Mesenchymal stem cell (in vitro differentiated cells and primary cell): ENCODE results near the gene DENND5A.

ENCODE experiments used
- DNase-seq: peaks from one replicate; pipeline ENCODE4 v3.0.0-alpha.2; 2013
- H2AFZ ChIP-seq: one replicate; pipeline ENCODE4 v1.6.1; 2013; ENCODE audit warnings: low read depth, mild to moderate bottlenecking, control low read depth, inconsistent platforms, low read length, moderate library complexity
- H2AK5ac ChIP-seq: 2 replicates; pipeline ENCODE4 v1.6.1; 2013; ENCODE audit warnings: low read length, moderate library complexity, mild to moderate bottlenecking, inconsistent platforms; ENCODE audit not compliant: severe bottlenecking
- H2BK120ac ChIP-seq: one replicate; pipeline ENCODE4 v1.6.1; 2013; ENCODE audit warnings: low read depth, mild to moderate bottlenecking, inconsistent platforms, low read length, moderate library complexity
- H2BK12ac ChIP-seq, 2 experiments: one replicate each; pipeline ENCODE4 v1.6.1; 2013; ENCODE audit warnings: inconsistent platforms in 2 of 2, low read length in 2 of 2, mild to moderate bottlenecking in 2 of 2, moderate library complexity in 2 of 2, control low read depth in 1 of 2
- H2BK15ac ChIP-seq: one replicate; pipeline ENCODE4 v1.6.1; 2013; ENCODE audit warnings: mild to moderate bottlenecking, low read depth, inconsistent platforms; ENCODE audit not compliant: poor library complexity, severe bottlenecking
- H2BK5ac ChIP-seq: 2 replicates; pipeline ENCODE4 v1.6.1; 2013; ENCODE audit warnings: low read depth, mild to moderate bottlenecking, low read length, control low read depth, inconsistent platforms; ENCODE audit not compliant: poor library complexity, severe bottlenecking
- H3K14ac ChIP-seq, 2 experiments: one replicate each; pipeline ENCODE4 v1.6.1; 2013; ENCODE audit warnings: inconsistent platforms in 2 of 2, low read length in 2 of 2, control low read depth in 1 of 2, mild to moderate bottlenecking in 1 of 2, moderate library complexity in 1 of 2
- H3K18ac ChIP-seq, 2 experiments: one replicate each; pipeline ENCODE4 v1.6.1; 2013; ENCODE audit warnings: inconsistent platforms in 2 of 2, low read length in 2 of 2, control low read depth in 1 of 2, low read depth in 1 of 2, mild to moderate bottlenecking in 1 of 2
- H3K23ac ChIP-seq, 2 experiments: one replicate each; pipeline ENCODE4 v1.6.1; 2013; ENCODE audit warnings: inconsistent platforms in 2 of 2, low read length in 2 of 2, mild to moderate bottlenecking in 2 of 2, moderate library complexity in 2 of 2, control low read depth in 1 of 2
- H3K27ac ChIP-seq: 2 replicates; pipeline ENCODE4 v1.5.1; 2013; ENCODE audit warnings: mild to moderate bottlenecking, moderate library complexity, low read length, control low read depth, inconsistent platforms; ENCODE audit not compliant: poor library complexity, severe bottlenecking
- H3K27me3 ChIP-seq, 2 experiments: 2 replicates each; pipeline versions ENCODE4 v1.6.1 to v1.7.0; 2013; ENCODE audit warnings: low read length in 2 of 2, mild to moderate bottlenecking in 2 of 2, moderate library complexity in 2 of 2, control low read depth in 1 of 2, inconsistent platforms in 1 of 2; ENCODE audit not compliant: control insufficient read depth in 1 of 2, insufficient read depth in 1 of 2
- H3K36me3 ChIP-seq, 2 experiments: 2 replicates each; pipeline versions ENCODE4 v1.6.1 to v1.7.0; 2013; ENCODE audit warnings: low read length in 2 of 2, control low read depth in 1 of 2, inconsistent platforms in 1 of 2, low read depth in 1 of 2, mild to moderate bottlenecking in 1 of 2; ENCODE audit not compliant: insufficient read depth in 2 of 2, control insufficient read depth in 1 of 2
- H3K4ac ChIP-seq, 2 experiments: one replicate each; pipeline ENCODE4 v1.6.1; 2013; ENCODE audit warnings: inconsistent platforms in 2 of 2, low read length in 2 of 2, mild to moderate bottlenecking in 2 of 2, moderate library complexity in 2 of 2, control low read depth in 1 of 2, low read depth in 1 of 2
- H3K4me1 ChIP-seq: 2 replicates; pipeline ENCODE4 v1.6.1; 2013; ENCODE audit warnings: low read depth, low read length, control low read depth; ENCODE audit not compliant: control insufficient read depth, insufficient read depth
- H3K4me2 ChIP-seq: 2 replicates; pipeline ENCODE4 v1.6.1; 2013; ENCODE audit warnings: low read length, mild to moderate bottlenecking, inconsistent platforms; ENCODE audit not compliant: poor library complexity, severe bottlenecking
- H3K4me3 ChIP-seq, 2 experiments: 2 replicates each; pipeline versions ENCODE4 v1.5.1 to v1.7.0; 2013; ENCODE audit warnings: low read length in 2 of 2, mild to moderate bottlenecking in 2 of 2, control low read depth in 1 of 2, low read depth in 1 of 2; ENCODE audit not compliant: insufficient read depth in 1 of 2
- H3K79me1 ChIP-seq: replicated peaks from 2 replicates; pipeline ENCODE4 v1.6.1; 2013; ENCODE audit warnings: mild to moderate bottlenecking, control low read depth, low read length, inconsistent platforms; ENCODE audit not compliant: poor library complexity, severe bottlenecking
- H3K9ac ChIP-seq: 2 replicates; pipeline ENCODE4 v1.7.0; 2013; ENCODE audit warnings: mild to moderate bottlenecking, low read length, moderate library complexity
- H3K9me3 ChIP-seq: 2 replicates; pipeline ENCODE4 v1.7.0; 2013; ENCODE audit warnings: mild to moderate bottlenecking, low read length; ENCODE audit not compliant: control insufficient read depth
- H4K8ac ChIP-seq: one replicate; pipeline ENCODE4 v1.6.1; 2013; ENCODE audit warnings: inconsistent platforms, mild to moderate bottlenecking, low read length, moderate library complexity
- H4K91ac ChIP-seq: one replicate; pipeline ENCODE4 v1.6.1; 2013; ENCODE audit warnings: mild to moderate bottlenecking, low read length, inconsistent platforms
- WGBS: methylation state at CpG from one replicate; pipeline ENCODE4 v1.1.7; 2013; ENCODE audit warnings: mixed read lengths; 5-methylcytosine and 5-hydroxymethylcytosine counted together

DENND5A gene

DNA sequence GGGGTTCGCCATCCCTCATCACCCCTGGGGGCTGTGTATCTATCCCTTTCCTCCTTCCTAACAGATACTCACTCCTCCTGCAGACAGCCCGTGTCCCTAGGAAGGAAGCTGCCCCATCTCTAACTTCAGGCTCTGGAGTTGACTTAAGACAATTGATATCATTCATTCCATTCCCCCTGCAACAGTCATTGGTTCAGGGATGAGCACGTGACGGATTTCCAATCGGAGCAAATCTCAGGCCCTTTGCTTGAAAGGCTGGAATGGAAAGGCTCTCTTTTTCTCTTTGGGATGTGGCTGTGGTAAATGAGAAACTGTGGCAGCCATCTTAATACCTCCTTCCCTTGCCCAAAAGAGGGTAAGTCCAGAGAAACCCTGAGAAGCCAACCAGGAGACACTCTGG lies 168.7 kb downstream of the DENND5A start:
- no peak overlapping the region for H2BK15ac ChIP-seq
- H3K4me2 ChIP-seq = no peak overlapping the region
- H3K4me1 ChIP-seq = peaks cover 3% of the 10 kb centered on the region
- no peak overlapping the region for H4K8ac ChIP-seq
- H2BK12ac ChIP-seq = no peak overlapping the region
- H2BK120ac ChIP-seq = no peak overlapping the region
- no peak overlapping the region for H3K27ac ChIP-seq
- H3K18ac ChIP-seq = no peak overlapping the region
- H3K79me1 ChIP-seq = no peaks in the 10 kb centered on the region
- no peaks in the 10 kb centered on the region for H3K9me3 ChIP-seq
- DNase-seq = no peak
- H3K14ac ChIP-seq = no peak overlapping the region
- H3K9ac ChIP-seq = no peak overlapping the region
- whole genome bisulfite sequencing = 72% methylated on average over 2 of the region's 5 CpGs
- no peak overlapping the region for H2AFZ ChIP-seq
- no peak overlapping the region for H4K91ac ChIP-seq
- no peak overlapping the region for H3K23ac ChIP-seq
- H2AK5ac ChIP-seq = no peak overlapping the region
- H3K4ac ChIP-seq = no peak overlapping the region
- peaks cover 11 to 12% of the 10 kb centered on the region in 2 experiments for H3K27me3 ChIP-seq
- H3K36me3 ChIP-seq = peaks cover 0 to 7% of the 10 kb centered on the region in 2 experiments
- H3K4me3 ChIP-seq = no peak overlapping the region
- no peak overlapping the region for H2BK5ac ChIP-seq

DNA sequence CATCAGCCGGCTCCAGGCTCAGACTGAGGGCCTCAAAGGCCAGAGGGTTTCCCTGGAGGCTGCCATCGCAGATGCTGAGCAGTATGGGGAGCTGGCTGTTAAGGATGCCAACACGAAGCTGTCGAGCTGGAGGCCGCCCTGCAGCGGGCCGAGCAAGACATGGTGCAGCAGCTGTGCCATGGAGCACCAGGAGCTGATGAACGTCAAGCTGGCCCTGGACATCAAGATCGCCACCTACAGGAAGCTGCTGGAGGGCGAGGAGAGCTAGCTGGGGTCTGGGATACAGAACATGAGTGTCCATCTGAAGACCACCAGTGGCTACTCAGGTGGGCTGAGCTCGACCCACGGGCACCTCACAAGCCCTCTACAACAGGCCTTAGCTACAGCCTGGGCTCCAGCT lies 169.7 kb downstream of the DENND5A start:
- no peak overlapping the region for H3K14ac ChIP-seq
- no peak overlapping the region for H3K4me3 ChIP-seq
- no peaks in the 10 kb centered on the region for H3K79me1 ChIP-seq
- H3K9me3 ChIP-seq = no peaks in the 10 kb centered on the region
- H3K27ac ChIP-seq = no peak overlapping the region
- H2BK5ac ChIP-seq = no peak overlapping the region
- peaks cover 0 to 7% of the 10 kb centered on the region in 2 experiments for H3K36me3 ChIP-seq
- H3K27me3 ChIP-seq = peaks cover 15 to 16% of the 10 kb centered on the region in 2 experiments
- WGBS = 86% methylated on average over 12 of the region's 12 CpGs
- no peak overlapping the region for H3K9ac ChIP-seq
- H3K4me1 ChIP-seq = peaks cover 10% of the 10 kb centered on the region
- H3K18ac ChIP-seq = no peak overlapping the region
- no peak overlapping the region for H2BK15ac ChIP-seq
- no peak overlapping the region for H4K8ac ChIP-seq
- H3K4me2 ChIP-seq = no peak overlapping the region
- H2AFZ ChIP-seq = no peak overlapping the region
- H2BK12ac ChIP-seq = no peak overlapping the region
- H2AK5ac ChIP-seq = no peak overlapping the region
- H3K23ac ChIP-seq = no peak overlapping the region
- no peak overlapping the region for H3K4ac ChIP-seq
- H2BK120ac ChIP-seq = no peak overlapping the region
- no peak for DNase-seq
- no peak overlapping the region for H4K91ac ChIP-seq

DNA sequence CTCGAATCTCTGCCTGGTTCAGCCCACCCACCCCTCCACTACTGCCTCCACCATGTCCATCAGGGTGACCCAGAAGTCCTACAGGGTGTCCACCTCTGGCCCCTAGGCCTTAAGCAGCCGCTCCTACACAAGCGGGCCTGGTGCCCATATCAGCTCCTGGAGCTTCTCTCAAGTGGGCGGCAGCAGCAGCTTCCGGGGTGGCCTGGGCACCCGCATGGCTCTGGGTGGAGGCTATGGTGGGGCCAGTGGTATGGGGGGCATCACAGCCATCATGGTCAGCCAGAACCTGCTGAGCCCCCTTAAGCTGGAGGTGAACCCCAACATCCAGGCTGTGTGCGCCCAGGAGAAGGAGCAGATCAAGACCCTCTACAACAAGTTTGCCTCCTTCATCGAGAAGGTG lies 170.7 kb downstream of the DENND5A start:
- Histone ChIP-seq H3K9me3 (no peaks in the 10 kb centered on the region), H3K4me2 (no peak overlapping the region), H3K36me3 (peaks cover 0 to 7% of the 10 kb centered on the region in 2 experiments), H3K9ac (no peak overlapping the region), H3K27me3 (peaks cover 22 to 25% of the 10 kb centered on the region in 2 experiments), H3K27ac (no peak overlapping the region), H2BK12ac (no peak overlapping the region), H3K14ac (no peak overlapping the region), H2BK5ac (no peak overlapping the region), H3K23ac (no peak overlapping the region), H2BK120ac (no peak overlapping the region), H4K8ac (no peak overlapping the region), H3K79me1 (no peaks in the 10 kb centered on the region), H3K4me3 (no peak overlapping the region), H3K4me1 (peaks cover 10% of the 10 kb centered on the region), H3K18ac (no peak overlapping the region), H3K4ac (no peak overlapping the region), H2AFZ (no peak overlapping the region), H2AK5ac (no peak overlapping the region), H2BK15ac (no peak overlapping the region), H4K91ac (no peak overlapping the region)
- 97% methylated on average over 8 of the region's 8 CpGs for WGBS
- DNase-seq = no peak

DNA sequence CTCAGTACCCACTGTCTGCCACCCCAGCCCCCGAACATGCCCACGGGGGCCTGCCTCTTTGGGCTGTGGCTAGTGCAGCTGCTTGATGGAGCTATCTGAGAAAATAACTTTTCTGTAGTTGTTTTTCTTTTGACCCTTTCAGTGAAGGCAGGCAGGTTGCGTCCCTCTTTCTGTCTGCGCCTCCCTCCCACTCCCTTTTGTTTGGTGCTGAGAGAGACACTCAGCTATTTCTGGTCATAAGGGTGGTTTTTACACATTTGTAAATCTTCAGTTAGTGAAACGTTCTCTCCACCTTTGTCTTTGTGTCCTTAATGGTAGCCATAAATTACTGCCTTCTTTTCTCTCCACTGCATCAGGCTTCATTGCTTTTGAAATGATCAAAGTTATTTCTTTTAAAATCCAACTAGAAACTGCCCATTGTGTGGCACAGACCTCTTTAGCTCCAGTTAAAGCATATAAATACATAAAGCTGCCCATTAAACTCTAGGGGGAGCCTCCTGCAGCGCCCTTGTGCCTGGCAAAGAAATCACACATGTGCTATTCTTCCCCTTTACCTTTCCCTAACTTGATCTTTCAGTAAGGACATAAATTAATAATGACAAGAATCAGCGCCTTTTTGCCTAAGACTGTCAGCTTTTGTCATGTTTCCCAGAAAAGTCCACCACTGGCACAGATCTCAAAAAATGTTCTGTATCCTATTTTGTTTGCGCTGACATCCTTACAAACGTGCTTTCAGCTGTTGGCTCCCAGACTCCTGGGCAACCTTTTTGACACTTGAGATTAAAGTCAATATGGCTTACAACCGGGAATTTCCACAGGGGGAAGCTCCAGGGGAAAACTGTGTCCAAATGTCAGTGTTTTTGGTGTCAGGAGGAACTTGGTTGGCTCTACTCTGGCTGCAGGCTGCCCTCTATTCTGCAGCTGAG lies 172.0 kb downstream of the DENND5A start:
- Histone ChIP-seq H3K27me3 (peaks cover 22 to 33% of the 10 kb centered on the region in 2 experiments), H4K91ac (no peak overlapping the region)

More for the DNA sequence above, 172.0 kb downstream of the DENND5A start:
- no peak overlapping the region for H3K27ac ChIP-seq
- no peak overlapping the region for H3K23ac ChIP-seq
- no peak overlapping the region for H3K4me3 ChIP-seq
- H3K4me1 ChIP-seq = peaks cover 10% of the 10 kb centered on the region
- no peak overlapping the region for H3K4ac ChIP-seq
- no peak for DNase-seq
- H2BK5ac ChIP-seq = no peak overlapping the region
- no peak overlapping the region for H3K4me2 ChIP-seq
- H3K79me1 ChIP-seq = no peaks in the 10 kb centered on the region
- H3K9me3 ChIP-seq = no peaks in the 10 kb centered on the region
- no peak overlapping the region for H4K8ac ChIP-seq
- H3K36me3 ChIP-seq = peaks cover 0 to 7% of the 10 kb centered on the region in 2 experiments
- no peak overlapping the region for H2BK15ac ChIP-seq
- H3K14ac ChIP-seq = no peak overlapping the region
- no peak overlapping the region for H3K9ac ChIP-seq
- 86% methylated on average over 9 of the region's 10 CpGs for WGBS
- no peak overlapping the region for H2AK5ac ChIP-seq
- no peak overlapping the region for H2AFZ ChIP-seq
- H2BK120ac ChIP-seq = no peak overlapping the region
- H3K18ac ChIP-seq = no peak overlapping the region
- H2BK12ac ChIP-seq = no peak overlapping the region
